Natural killer cell treated with Interleukin-12 subunit alpha and Interleukin-12 subunit beta and Interleukin-15 and Interleukin-18, amount 100 ng/mL, for 72 hours (primary cell): Measurements from ENCODE around the gene ATP6V0D1. TPM values are rescaled to one million over a fixed set of nuclear protein-coding genes. Genes with fewer than 3 reads are reported as not detected.

Experiments used
- total RNA-seq, 2 donors: library from RNA; stranded (reverse); gene quantifications; one replicate each; pipeline ENCODE4 v1.2.3, GENCODE V29; 2022

Gene ATP6V0D1
- total RNA-seq, 2 donors from 2014 or later: 66.9 to 85.5 TPM

Other genes starting within 250 kb of the ATP6V0D1 start
- gene FHOD1, start 233.7 kb downstream of the ATP6V0D1 start, total RNA-seq: 100 to 1,000 TPM; 156 to 160 TPM
- 1 to 10 TPM; 1.4 to 5.9 TPM for gene SLC9A5, start 232.2 kb downstream of the ATP6V0D1 start, total RNA-seq
- gene PLEKHG4, start 201.6 kb downstream of the ATP6V0D1 start, total RNA-seq: 1 to 10 TPM; 5.8 to 8.7 TPM
- under 1 TPM in 1 of 2 donors, not detected in 1; 0.67 TPM for gene KCTD19, start 154.4 kb downstream of the ATP6V0D1 start, total RNA-seq
- gene LRRC36, start 154.3 kb downstream of the ATP6V0D1 start, total RNA-seq: under 1 TPM in 1 of 2 donors, not detected in 1; 0.61 TPM
- under 1 TPM in 1 of 2 donors, not detected in 1; 0.31 TPM for gene TPPP3, start 87.7 kb downstream of the ATP6V0D1 start, total RNA-seq
- gene ZDHHC1, start 64.7 kb downstream of the ATP6V0D1 start, total RNA-seq: 1 to 10 TPM; 1.6 to 2.0 TPM
- not detected for gene HSD11B2, start 50.0 kb downstream of the ATP6V0D1 start, total RNA-seq
- gene AGRP, start 2.4 kb upstream of the ATP6V0D1 start, total RNA-seq: not detected
- 10 to 100 TPM; 47.7 to 48.2 TPM for gene RIPOR1, start 47.7 kb upstream of the ATP6V0D1 start, total RNA-seq
- 10 to 100 TPM; 54.3 to 72.4 TPM for gene CTCF, start 81.4 kb upstream of the ATP6V0D1 start, total RNA-seq
- gene CARMIL2, start 164.0 kb upstream of the ATP6V0D1 start, total RNA-seq: 10 to 100 TPM; 33.8 to 89.7 TPM
- gene ACD, start 179.1 kb upstream of the ATP6V0D1 start, total RNA-seq: 10 to 100 TPM; 54.9 to 91.3 TPM
- gene PARD6A, start 179.8 kb upstream of the ATP6V0D1 start, total RNA-seq: 1 to 10 TPM; 6.3 to 8.0 TPM
- gene ENKD1, start 185.6 kb upstream of the ATP6V0D1 start, total RNA-seq: 10 to 100 TPM in 1 of 2 donors, 1 to 10 TPM in 1; 8.1 to 12.2 TPM
- gene C16orf86, start 185.7 kb upstream of the ATP6V0D1 start, total RNA-seq: 1 to 10 TPM; 1.6 to 1.9 TPM
- 10 to 100 TPM; 14.8 to 22.0 TPM for gene GFOD2, start 238.2 kb upstream of the ATP6V0D1 start, total RNA-seq